Choroid plexus epithelial cell (primary cell): ENCODE data around the gene BPIFA1.

Experiments used
- DNase-seq: peaks from one replicate; pipeline ENCODE4 v3.0.0-alpha.2; 2010; ENCODE audit warnings: low read depth
- H3K4me3 ChIP-seq: 2 replicates; pipeline ENCODE4 v1.5.1; 2011; ENCODE audit warnings: low read depth, mild to moderate bottlenecking, control low read depth, low read length, moderate library complexity
- TF ChIP-seq, protein P1 (sequence below): conservative IDR thresholded peaks from 2 replicates; pipeline ENCODE4 v1.5.1; 2011; ENCODE audit warnings: low read depth, mild to moderate bottlenecking, control low read depth, inconsistent platforms, low read length, moderate library complexity

BPIFA1 gene

DNA sequence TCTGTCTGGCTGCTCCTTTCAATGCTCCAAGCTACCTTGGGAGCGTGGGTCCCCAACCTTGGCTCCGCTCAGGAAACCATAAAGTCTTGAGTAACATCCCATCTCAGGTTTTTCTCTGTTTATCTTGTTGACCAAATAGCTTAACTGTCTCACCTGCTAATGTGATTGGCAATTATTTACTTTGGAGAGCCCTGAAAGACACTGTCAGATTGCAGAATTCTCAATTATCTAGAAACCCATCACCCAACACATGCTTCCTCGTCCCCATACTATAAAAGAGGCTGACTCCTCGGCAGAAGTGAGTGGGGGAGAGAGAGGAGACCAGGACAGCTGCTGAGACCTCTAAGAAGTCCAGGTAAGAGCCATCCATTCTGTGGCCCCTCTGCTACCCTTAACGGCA, at the start of gene BPIFA1:
BPIFA1 (plus strand) TSS at position 301 of the 400 bp plus-strand sequence. CDS start 1,716 bp downstream, outside the sequence.
- H3K4me3 ChIP-seq, result no peak within 1 kb of the TSS
- TF ChIP-seq, protein P1, sequence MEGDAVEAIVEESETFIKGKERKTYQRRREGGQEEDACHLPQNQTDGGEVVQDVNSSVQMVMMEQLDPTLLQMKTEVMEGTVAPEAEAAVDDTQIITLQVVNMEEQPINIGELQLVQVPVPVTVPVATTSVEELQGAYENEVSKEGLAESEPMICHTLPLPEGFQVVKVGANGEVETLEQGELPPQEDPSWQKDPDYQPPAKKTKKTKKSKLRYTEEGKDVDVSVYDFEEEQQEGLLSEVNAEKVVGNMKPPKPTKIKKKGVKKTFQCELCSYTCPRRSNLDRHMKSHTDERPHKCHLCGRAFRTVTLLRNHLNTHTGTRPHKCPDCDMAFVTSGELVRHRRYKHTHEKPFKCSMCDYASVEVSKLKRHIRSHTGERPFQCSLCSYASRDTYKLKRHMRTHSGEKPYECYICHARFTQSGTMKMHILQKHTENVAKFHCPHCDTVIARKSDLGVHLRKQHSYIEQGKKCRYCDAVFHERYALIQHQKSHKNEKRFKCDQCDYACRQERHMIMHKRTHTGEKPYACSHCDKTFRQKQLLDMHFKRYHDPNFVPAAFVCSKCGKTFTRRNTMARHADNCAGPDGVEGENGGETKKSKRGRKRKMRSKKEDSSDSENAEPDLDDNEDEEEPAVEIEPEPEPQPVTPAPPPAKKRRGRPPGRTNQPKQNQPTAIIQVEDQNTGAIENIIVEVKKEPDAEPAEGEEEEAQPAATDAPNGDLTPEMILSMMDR, result no peak
- no peak for DNase-seq

DNA sequence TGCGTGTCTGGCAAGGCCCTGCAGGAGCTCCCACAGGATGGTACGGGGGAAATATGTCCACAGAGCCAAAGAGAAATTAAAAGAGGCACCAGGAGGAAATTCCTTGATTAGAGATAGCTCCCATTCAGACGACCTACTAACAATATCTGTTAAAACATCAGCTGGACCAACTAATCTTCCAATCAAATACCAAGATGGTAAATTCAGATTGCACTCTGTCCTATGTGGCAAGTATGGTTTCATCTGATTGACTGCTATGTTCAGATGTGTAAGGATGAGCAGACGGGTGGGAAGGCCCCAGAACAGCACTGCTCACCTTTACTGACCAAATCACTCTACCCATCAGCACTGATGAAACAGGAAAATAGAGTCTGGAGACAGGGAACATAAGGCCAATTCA, 48.3 kb upstream of the BPIFA1 start:
- DNase-seq, result no peak
- H3K4me3 ChIP-seq, result no peak overlapping the region
- TF ChIP-seq, protein P1, result no peak

DNA sequence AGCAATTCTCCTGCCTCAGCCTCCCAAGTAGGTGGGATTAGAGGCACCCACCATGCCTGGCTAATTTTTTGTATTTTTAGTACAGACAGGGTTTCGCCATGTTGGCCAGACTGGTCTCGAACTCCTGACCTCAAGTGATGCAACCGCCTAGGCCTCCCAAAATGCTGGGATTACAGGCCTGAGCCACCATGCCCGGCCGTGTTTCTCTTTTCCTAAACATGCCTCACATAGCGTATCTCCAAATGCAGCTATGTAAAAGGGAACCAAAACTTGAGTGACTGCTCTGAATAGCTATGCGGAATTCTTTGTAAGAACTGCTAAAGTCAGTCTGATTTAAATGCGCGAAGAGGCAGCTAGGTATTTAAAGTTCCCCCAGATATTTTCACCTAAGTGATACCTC, 47.4 kb upstream of the BPIFA1 start:
- TF ChIP-seq, protein P1, result no peak
- H3K4me3 ChIP-seq, result no peak overlapping the region
- DNase-seq, result no peak

DNA sequence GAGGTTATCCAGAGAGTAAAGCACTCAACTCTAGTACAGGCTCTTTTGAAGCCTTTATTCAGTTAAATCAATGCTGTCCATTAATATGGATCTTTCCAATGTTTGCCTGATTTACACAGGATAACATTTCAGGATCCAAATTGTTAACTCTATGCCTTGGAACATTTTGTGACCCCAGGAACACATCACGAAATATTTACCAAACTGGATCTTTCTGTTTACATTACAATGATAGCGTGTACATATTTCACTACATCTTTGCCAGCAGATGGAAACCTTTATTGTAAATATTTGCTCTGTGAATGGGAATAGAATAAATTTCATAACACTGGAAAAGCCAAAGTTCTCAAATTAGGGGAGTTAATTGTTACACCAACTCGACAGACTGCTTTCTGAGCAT, 44.3 kb upstream of the BPIFA1 start:
- TF ChIP-seq, protein P1, result no peak
- H3K4me3 ChIP-seq, result no peak overlapping the region
- no peak for DNase-seq

DNA sequence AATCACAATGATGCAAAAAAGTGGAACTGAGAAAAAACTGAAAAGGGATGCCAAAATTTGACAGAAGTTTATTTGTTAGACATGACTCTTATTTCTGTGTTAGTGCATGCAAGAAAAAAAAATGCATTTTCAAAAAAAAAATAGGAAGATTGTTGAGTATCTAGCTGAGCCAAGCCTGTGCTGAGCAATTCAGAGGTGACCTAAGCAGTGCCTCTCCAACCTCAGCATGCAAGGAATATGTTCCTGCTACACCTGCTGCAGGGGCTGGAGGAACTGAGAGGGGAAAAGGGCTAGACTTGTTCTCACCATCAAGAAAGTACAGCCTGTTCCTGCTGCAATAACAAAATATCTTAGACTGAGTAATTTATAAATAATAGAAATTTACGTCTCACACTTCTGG, 43.8 kb upstream of the BPIFA1 start:
- no peak overlapping the region for H3K4me3 ChIP-seq
- TF ChIP-seq, protein P1, result no peak
- no peak for DNase-seq

DNA sequence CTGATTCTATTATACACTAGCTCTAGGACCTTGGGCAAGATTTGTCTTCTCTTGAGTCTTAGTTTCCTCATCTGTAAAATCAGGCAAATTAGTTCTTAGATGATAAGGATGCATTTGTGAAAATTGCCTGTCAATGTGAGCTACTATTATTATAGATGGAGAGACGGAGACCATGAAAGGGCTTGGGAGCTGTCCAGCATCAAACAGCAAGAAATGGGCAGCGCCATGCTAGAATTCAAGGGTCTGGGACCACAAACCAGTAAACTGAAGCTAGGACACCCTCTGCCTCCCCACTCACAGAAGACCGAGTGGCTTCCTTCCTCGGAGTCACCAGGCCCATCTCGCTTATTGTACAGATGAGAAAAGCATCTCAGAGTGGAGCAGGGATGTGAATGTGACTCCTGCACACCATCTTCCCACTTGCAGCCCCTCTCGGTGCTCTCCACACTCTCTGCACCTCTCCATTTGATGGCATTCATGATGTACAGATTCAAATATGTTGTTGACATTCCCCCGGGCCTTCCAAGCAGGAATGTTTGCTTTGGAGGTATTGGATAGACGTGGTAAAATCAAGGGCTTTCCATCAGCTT, 42.8 kb upstream of the BPIFA1 start:
- no peak for DNase-seq
- no peak overlapping the region for H3K4me3 ChIP-seq
- TF ChIP-seq, protein P1, result no peak

DNA sequence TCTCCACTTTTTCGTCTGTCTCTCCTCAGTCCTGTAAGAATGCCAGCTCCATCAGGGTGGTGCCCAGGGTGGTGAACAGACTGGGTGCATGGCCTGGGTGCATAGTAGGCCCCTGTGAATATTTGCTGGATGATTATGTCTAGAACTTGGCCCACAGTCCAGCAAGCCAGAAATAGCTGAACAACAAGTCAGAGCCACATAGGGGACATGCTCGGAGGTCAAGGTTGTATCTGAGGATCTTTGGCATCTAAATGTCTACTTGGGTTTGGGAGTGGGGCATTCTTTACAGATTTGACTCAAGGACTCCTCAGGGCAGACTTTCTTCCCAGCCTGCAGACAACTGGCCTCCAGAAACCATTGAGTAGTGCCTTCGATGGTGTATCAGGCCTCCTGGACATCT, 36.8 kb upstream of the BPIFA1 start:
- DNase-seq, result no peak
- no peak overlapping the region for H3K4me3 ChIP-seq
- TF ChIP-seq, protein P1, result no peak
